MM.1S (cell line): ENCODE data around the gene APLP2.

Experiments
- DNase-seq: peaks from one replicate; pipeline ENCODE4 v3.0.0-alpha.2; 2015
- H2AFZ ChIP-seq: fragments of 300-600 bp; sonication (generic); 2 replicates; pipeline ENCODE4 v1.6.0; 2016; ENCODE audit warnings: antibody characterized with exemption, low read length
- H3F3A ChIP-seq: fragments of 300-600 bp; sonication (generic); 2 replicates; pipeline ENCODE4 v1.6.1; 2016; ENCODE audit warnings: mild to moderate bottlenecking, antibody characterized with exemption, low read length, moderate library complexity, mixed read lengths; ENCODE audit not compliant: insufficient read depth
- H3K27ac ChIP-seq: fragments of 300-600 bp; sonication (generic); 2 replicates; pipeline ENCODE4 v1.5.1; 2016; ENCODE audit warnings: mild to moderate bottlenecking, low read length
- H3K27me3 ChIP-seq: fragments of 300-600 bp; sonication (generic); replicated peaks from 2 replicates; pipeline ENCODE4 v1.6.0; 2016; ENCODE audit warnings: low read length; ENCODE audit not compliant: insufficient read depth
- H3K36me3 ChIP-seq: fragments of 300-600 bp; sonication (generic); replicated peaks from 2 replicates; pipeline ENCODE4 v1.6.1; 2016; ENCODE audit warnings: mild to moderate bottlenecking, low read length, mixed read lengths; ENCODE audit not compliant: insufficient read depth
- H3K4me1 ChIP-seq: fragments of 300-600 bp; sonication (generic); 2 replicates; pipeline ENCODE4 v1.6.1; 2016; ENCODE audit warnings: low read length, mixed read lengths
- H3K4me2 ChIP-seq: fragments of 300-600 bp; sonication (generic); 2 replicates; pipeline ENCODE4 v1.6.0; 2016; ENCODE audit warnings: low read depth, low read length
- H3K4me3 ChIP-seq: fragments of 300-600 bp; sonication (generic); 2 replicates; pipeline ENCODE4 v1.5.1; 2016; ENCODE audit warnings: low read length, mixed read lengths
- H3K79me2 ChIP-seq: fragments of 300-600 bp; sonication (generic); 2 replicates; pipeline ENCODE4 v1.6.1; 2016; ENCODE audit warnings: mixed run types, low read length, mixed read lengths
- H3K9ac ChIP-seq: fragments of 300-600 bp; sonication (generic); 2 replicates; pipeline ENCODE4 v1.6.1; 2016; ENCODE audit warnings: low read length, mixed read lengths
- H3K9me2 ChIP-seq: fragments of 300-600 bp; sonication (generic); replicated peaks from 2 replicates; pipeline ENCODE4 v1.6.1; 2016; ENCODE audit warnings: mild to moderate bottlenecking, low read length, mixed read lengths; ENCODE audit not compliant: insufficient read depth
- H3K9me3 ChIP-seq: fragments of 300-600 bp; sonication (generic); replicated peaks from 2 replicates; pipeline ENCODE4 v1.6.1; 2016; ENCODE audit warnings: mild to moderate bottlenecking, low read length, mixed read lengths; ENCODE audit not compliant: insufficient read depth
- H4K20me1 ChIP-seq: fragments of 300-600 bp; sonication (generic); 2 replicates; pipeline ENCODE4 v1.6.1; 2016; ENCODE audit warnings: mild to moderate bottlenecking, low read length, moderate library complexity, mixed read lengths; ENCODE audit not compliant: insufficient read depth
- EZH2 ChIP-seq: fragments of 300-600 bp; sonication (generic); optimal IDR thresholded peaks from 2 replicates; pipeline ENCODE3; 2017; ENCODE audit warnings: low read depth, mild to moderate bottlenecking, antibody characterized with exemption, low read length, mixed read lengths
- EZH2phosphoT487 ChIP-seq: fragments of 300-600 bp; sonication (generic); IDR thresholded peaks from 2 replicates; pipeline ENCODE4 v1.6.1; 2018; ENCODE audit warnings: antibody characterized with exemption, low read length
- TF ChIP-seq, protein P1 (sequence below): fragments of 300-600 bp; sonication (generic); IDR thresholded peaks from 2 replicates; pipeline ENCODE4 v1.5.1; 2016; ENCODE audit warnings: antibody characterized with exemption, low read length, mixed read lengths

The APLP2 gene

GRCh38 chr11:130029137-130029536, 40.6 kb upstream of the APLP2 start:
- Histone ChIP-seq H3K36me3 (no peaks in the 10 kb centered on the region), H2AFZ (no peak overlapping the region), H4K20me1 (no peaks in the 10 kb centered on the region), H3K4me3 (no peak overlapping the region), H3K79me2 (no peaks in the 10 kb centered on the region), H3K4me1 (no peaks in the 10 kb centered on the region), H3K27ac (no peak overlapping the region), H3K27me3 (no peaks in the 10 kb centered on the region), H3K9ac (no peak overlapping the region), H3K9me3 (no peaks in the 10 kb centered on the region), H3K9me2 (no peaks in the 10 kb centered on the region), H3F3A (no peaks in the 10 kb centered on the region), H3K4me2 (no peak overlapping the region)
- no peak for TF ChIP-seq EZH2
- TF ChIP-seq, protein P1, sequence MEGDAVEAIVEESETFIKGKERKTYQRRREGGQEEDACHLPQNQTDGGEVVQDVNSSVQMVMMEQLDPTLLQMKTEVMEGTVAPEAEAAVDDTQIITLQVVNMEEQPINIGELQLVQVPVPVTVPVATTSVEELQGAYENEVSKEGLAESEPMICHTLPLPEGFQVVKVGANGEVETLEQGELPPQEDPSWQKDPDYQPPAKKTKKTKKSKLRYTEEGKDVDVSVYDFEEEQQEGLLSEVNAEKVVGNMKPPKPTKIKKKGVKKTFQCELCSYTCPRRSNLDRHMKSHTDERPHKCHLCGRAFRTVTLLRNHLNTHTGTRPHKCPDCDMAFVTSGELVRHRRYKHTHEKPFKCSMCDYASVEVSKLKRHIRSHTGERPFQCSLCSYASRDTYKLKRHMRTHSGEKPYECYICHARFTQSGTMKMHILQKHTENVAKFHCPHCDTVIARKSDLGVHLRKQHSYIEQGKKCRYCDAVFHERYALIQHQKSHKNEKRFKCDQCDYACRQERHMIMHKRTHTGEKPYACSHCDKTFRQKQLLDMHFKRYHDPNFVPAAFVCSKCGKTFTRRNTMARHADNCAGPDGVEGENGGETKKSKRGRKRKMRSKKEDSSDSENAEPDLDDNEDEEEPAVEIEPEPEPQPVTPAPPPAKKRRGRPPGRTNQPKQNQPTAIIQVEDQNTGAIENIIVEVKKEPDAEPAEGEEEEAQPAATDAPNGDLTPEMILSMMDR = no peak
- no peak for TF ChIP-seq EZH2phosphoT487
- no peak for DNase-seq

DNA sequence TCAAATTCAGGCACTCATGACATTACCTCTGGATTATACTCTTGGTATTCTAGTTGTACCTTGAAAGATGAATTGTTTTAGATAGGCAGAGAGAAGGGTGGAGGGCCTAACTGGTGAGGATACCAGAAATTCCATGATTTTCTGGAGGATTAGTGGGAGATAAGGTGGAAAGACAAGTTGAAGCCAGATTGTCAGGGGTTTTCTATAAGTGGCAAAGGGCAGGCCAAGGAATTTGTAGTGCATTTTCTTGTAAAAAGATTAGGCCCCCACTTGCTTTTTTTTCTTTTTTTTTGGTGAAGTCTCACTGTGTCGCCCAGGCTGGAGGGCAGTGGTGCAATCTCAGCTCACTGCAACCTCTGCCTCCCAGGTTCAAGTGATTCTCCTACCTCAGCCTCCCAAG, 38.6 kb upstream of the APLP2 start:
- TF ChIP-seq EZH2phosphoT487 (no peak), EZH2 (no peak)
- TF ChIP-seq, protein P1 = no peak
- no peak overlapping the region for H3K27ac ChIP-seq
- no peaks in the 10 kb centered on the region for H3K27me3 ChIP-seq
- no peak overlapping the region for H3K4me2 ChIP-seq
- no peak for DNase-seq
- H3K4me1 ChIP-seq = no peaks in the 10 kb centered on the region
- H3K9ac ChIP-seq = no peak overlapping the region
- no peaks in the 10 kb centered on the region for H3F3A ChIP-seq
- no peak overlapping the region for H2AFZ ChIP-seq
- H3K9me3 ChIP-seq = no peaks in the 10 kb centered on the region
- no peaks in the 10 kb centered on the region for H3K79me2 ChIP-seq
- no peaks in the 10 kb centered on the region for H3K9me2 ChIP-seq
- H4K20me1 ChIP-seq = no peaks in the 10 kb centered on the region
- no peaks in the 10 kb centered on the region for H3K36me3 ChIP-seq
- no peak overlapping the region for H3K4me3 ChIP-seq

DNA sequence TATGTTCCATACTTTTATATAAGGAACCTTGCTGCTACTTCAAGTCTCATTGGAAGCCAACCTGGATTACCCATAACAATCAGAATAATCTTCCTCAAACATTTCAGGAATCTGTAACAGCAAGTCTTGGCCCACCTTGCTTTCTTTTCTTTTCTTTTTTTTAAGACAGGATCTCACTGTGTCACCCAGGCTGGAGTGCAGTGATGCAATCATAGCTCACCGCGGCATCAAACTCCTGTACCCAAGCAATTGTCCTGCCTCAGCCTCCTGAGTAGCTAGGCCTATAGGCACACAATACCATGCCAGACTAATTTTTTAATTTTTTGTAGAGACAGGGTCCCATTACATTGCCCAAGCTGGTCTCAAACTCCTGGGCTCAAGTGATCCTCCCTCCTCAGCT, 37.7 kb upstream of the APLP2 start:
- Histone ChIP-seq H3F3A (no peaks in the 10 kb centered on the region), H3K27ac (no peak overlapping the region), H3K9me3 (no peaks in the 10 kb centered on the region), H3K79me2 (no peaks in the 10 kb centered on the region), H3K4me3 (no peak overlapping the region), H3K36me3 (no peaks in the 10 kb centered on the region), H4K20me1 (no peaks in the 10 kb centered on the region), H3K9me2 (no peaks in the 10 kb centered on the region), H3K9ac (no peak overlapping the region), H2AFZ (no peak overlapping the region), H3K27me3 (no peaks in the 10 kb centered on the region), H3K4me2 (no peak overlapping the region), H3K4me1 (no peaks in the 10 kb centered on the region)
- no peak for TF ChIP-seq EZH2
- no peak for TF ChIP-seq EZH2phosphoT487
- TF ChIP-seq, protein P1 = no peak
- no peak for DNase-seq

DNA sequence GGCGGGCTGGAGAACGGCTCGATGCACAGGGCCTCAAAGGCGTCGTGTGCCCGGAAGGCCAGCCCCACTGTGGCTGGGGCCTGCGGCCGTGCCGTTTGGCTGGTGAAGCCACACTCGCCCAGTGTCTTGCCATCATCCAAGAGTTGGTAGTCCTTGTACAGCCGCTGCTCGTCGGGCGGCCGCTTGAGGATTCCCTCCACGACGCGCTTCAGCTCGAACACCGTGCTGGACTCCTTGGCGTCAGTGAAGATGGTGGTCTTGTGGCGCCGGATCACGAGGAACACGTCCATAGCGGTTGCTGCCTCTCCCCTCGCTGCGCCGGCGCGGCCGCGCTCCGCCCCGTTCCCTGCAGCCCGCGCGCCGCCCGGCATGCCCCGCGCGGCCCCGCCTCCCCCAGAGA, 36.8 kb upstream of the APLP2 start:
- Histone ChIP-seq H3K9ac (no peak overlapping the region), H4K20me1 (no peaks in the 10 kb centered on the region), H3K9me3 (no peaks in the 10 kb centered on the region), H3K27ac (no peak overlapping the region), H3K36me3 (no peaks in the 10 kb centered on the region), H3F3A (no peaks in the 10 kb centered on the region), H3K4me1 (no peaks in the 10 kb centered on the region), H3K27me3 (no peaks in the 10 kb centered on the region), H3K4me2 (no peak overlapping the region), H3K4me3 (no peak overlapping the region), H2AFZ (no peak overlapping the region), H3K9me2 (no peaks in the 10 kb centered on the region), H3K79me2 (no peaks in the 10 kb centered on the region)
- no peak for DNase-seq
- TF ChIP-seq, protein P1 = no peak
- no peak for TF ChIP-seq EZH2phosphoT487
- TF ChIP-seq EZH2 = no peak
